ENCODE results near the gene PCDH12. TPM values are rescaled to one million over a fixed set of nuclear protein-coding genes. Genes with fewer than 3 reads are reported as not detected.

Gene PCDH12
- total RNA-seq, 1 experiment from 2014 or later: not detected

GRCh38 chr5:141906517-141906916, 51.5 kb downstream of the PCDH12 start:
- H3K4me1 ChIP-seq (ENCODE audit: control insufficient read depth, insufficient read depth, low read length): no peaks in the 10 kb centered on the region

DNA sequence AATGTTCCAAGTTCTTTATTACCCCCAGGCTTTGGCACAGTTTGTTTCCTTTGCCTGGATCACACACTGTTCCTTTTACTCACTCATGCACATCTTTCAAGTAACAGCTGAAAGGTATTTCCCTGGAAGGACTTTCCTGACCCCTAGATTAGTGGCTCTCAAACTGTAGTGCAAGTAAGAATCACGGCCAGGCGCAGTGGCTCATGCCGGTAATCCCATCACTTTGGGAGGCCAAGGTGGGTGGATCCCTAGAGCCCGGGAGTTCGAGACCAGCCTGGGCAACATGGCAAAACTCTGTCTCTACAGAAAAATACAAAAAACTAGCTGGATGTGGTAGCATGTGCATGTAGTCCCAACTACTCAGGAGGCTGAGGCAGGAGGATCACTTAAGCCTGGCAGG, 53.5 kb downstream of the PCDH12 start:
- H3K36me3 ChIP-seq (ENCODE audit: control insufficient read depth, insufficient read depth, low read length): no peaks in the 10 kb centered on the region
- no peaks in the 10 kb centered on the region for H3K4me1 ChIP-seq (ENCODE audit: control insufficient read depth, insufficient read depth, low read length)
- ChIA-PET CTCF (no interaction called here), POLR2A (no interaction called here)
- BruUV-seq (replicated peaks): no TSS peak
- in situ Hi-C loops (cut with HindIII; ENCODE audit: low pct_unique_long_range_greater_than_20kb, low sequenced_read_pairs): no loop called here
- ATAC-seq (no peak), DNase-seq (ENCODE audit: low read depth, low spot score) (no peak)
- TF ChIP-seq TCF7L2 (IDR thresholded peaks at IDR 0.05; ENCODE audit: low read depth, low read length): no peak
- TF ChIP-seq, protein P1, sequence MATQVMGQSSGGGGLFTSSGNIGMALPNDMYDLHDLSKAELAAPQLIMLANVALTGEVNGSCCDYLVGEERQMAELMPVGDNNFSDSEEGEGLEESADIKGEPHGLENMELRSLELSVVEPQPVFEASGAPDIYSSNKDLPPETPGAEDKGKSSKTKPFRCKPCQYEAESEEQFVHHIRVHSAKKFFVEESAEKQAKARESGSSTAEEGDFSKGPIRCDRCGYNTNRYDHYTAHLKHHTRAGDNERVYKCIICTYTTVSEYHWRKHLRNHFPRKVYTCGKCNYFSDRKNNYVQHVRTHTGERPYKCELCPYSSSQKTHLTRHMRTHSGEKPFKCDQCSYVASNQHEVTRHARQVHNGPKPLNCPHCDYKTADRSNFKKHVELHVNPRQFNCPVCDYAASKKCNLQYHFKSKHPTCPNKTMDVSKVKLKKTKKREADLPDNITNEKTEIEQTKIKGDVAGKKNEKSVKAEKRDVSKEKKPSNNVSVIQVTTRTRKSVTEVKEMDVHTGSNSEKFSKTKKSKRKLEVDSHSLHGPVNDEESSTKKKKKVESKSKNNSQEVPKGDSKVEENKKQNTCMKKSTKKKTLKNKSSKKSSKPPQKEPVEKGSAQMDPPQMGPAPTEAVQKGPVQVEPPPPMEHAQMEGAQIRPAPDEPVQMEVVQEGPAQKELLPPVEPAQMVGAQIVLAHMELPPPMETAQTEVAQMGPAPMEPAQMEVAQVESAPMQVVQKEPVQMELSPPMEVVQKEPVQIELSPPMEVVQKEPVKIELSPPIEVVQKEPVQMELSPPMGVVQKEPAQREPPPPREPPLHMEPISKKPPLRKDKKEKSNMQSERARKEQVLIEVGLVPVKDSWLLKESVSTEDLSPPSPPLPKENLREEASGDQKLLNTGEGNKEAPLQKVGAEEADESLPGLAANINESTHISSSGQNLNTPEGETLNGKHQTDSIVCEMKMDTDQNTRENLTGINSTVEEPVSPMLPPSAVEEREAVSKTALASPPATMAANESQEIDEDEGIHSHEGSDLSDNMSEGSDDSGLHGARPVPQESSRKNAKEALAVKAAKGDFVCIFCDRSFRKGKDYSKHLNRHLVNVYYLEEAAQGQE (IDR thresholded peaks at IDR 0.05; ENCODE audit: insufficient read depth in 1 of 2, low read depth in 2 of 2, low read length in 1 of 2): no peak
- no peak for TF ChIP-seq CTCF (IDR thresholded peaks at IDR 0.05)
- TF ChIP-seq SIN3A (IDR thresholded peaks at IDR 0.05; ENCODE audit: borderline replicate concordance, insufficient read depth, low read depth, low read length): no peak
- no peak for TF ChIP-seq POLR2AphosphoS5 (IDR thresholded peaks at IDR 0.05; ENCODE audit: low read depth, low read length)
- no peaks in the 10 kb centered on the region for H3K27me3 ChIP-seq (ENCODE audit: control insufficient read depth, insufficient read depth, low read length)
- no peak overlapping the region for H3K4me3 ChIP-seq (ENCODE audit: low read depth in 2 of 2, low read length in 2 of 2)
- no peak overlapping the region for H3K27ac ChIP-seq (ENCODE audit: low read length)
- no peaks in the 10 kb centered on the region for H3K9me3 ChIP-seq (ENCODE audit: control insufficient read depth, insufficient read depth, low read depth, low read length)
- intact Hi-C loops (cut with micrococcal nuclease; ENCODE audit: unreplicated experiment): no loop called here

More at GRCh38 chr5:141906517-141906916, 51.5 kb downstream of the PCDH12 start:
- no peak overlapping the region for H3K4me3 ChIP-seq (ENCODE audit: low read depth in 2 of 2, low read length in 2 of 2)
- ATAC-seq (no peak), DNase-seq (ENCODE audit: low read depth, low spot score) (no peak)
- H3K27ac ChIP-seq (ENCODE audit: low read length): no peak overlapping the region
- no TSS peak for BruUV-seq (replicated peaks)
- ChIA-PET POLR2A (interaction anchor here (0.7 kb wide), 1 partner anchor 270 kb away, joined by 19 read pairs; the partner anchor contains the start of genes HDAC3 and RELL2), CTCF (interaction anchor here (0.8 to 1.3 kb wide), 2 partner anchors 52 to 54 kb away, joined by 3 to 5 read pairs; partner anchors contain the start of gene PCDH12)
- intact Hi-C loops (cut with micrococcal nuclease; ENCODE audit: unreplicated experiment) (no loop called here), in situ Hi-C loops (cut with HindIII; ENCODE audit: low pct_unique_long_range_greater_than_20kb, low sequenced_read_pairs) (no loop called here)
- H3K27me3 ChIP-seq (ENCODE audit: control insufficient read depth, insufficient read depth, low read length): no peaks in the 10 kb centered on the region
- TF ChIP-seq POLR2AphosphoS5 (IDR thresholded peaks at IDR 0.05; ENCODE audit: low read depth, low read length): no peak
- no peak for TF ChIP-seq SIN3A (IDR thresholded peaks at IDR 0.05; ENCODE audit: borderline replicate concordance, insufficient read depth, low read depth, low read length)
- no peak for TF ChIP-seq CTCF (IDR thresholded peaks at IDR 0.05)
- TF ChIP-seq TCF7L2 (IDR thresholded peaks at IDR 0.05; ENCODE audit: low read depth, low read length): no peak
- TF ChIP-seq, protein P1 (IDR thresholded peaks at IDR 0.05; ENCODE audit: insufficient read depth in 1 of 2, low read depth in 2 of 2, low read length in 1 of 2): no peak
- no peaks in the 10 kb centered on the region for H3K9me3 ChIP-seq (ENCODE audit: control insufficient read depth, insufficient read depth, low read depth, low read length)
- no peaks in the 10 kb centered on the region for H3K36me3 ChIP-seq (ENCODE audit: control insufficient read depth, insufficient read depth, low read length)

Data from Panc1 (cell line).